Loucy (cell line): ENCODE measurements around the gene GNAI3.

Experiments
- H2AFZ ChIP-seq: fragments of 200-600 bp; sonication (generic); 2 replicates; pipeline ENCODE4 v1.6.0; 2016; ENCODE audit warnings: antibody characterized with exemption, mild to moderate bottlenecking, low read length, moderate library complexity
- H3F3A ChIP-seq: fragments of 200-600 bp; 2 replicates; pipeline ENCODE4 v1.6.0; 2016; ENCODE audit warnings: antibody characterized with exemption, low read depth, mild to moderate bottlenecking
- H3K27me3 ChIP-seq: fragments of 200-600 bp; sonication (generic); 2 replicates; pipeline ENCODE4 v1.6.1; 2014; ENCODE audit warnings: low read length, mild to moderate bottlenecking; ENCODE audit not compliant: insufficient read depth, poor library complexity, severe bottlenecking
- H3K36me3 ChIP-seq: fragments of 200-600 bp; sonication (generic); 2 replicates; pipeline ENCODE4 v1.6.1; 2016; ENCODE audit warnings: low read length; ENCODE audit not compliant: insufficient read depth
- H3K4me1 ChIP-seq: fragments of 200-600 bp; sonication (generic); 2 replicates; pipeline ENCODE4 v1.5.1; 2014; ENCODE audit warnings: low read length, mild to moderate bottlenecking; ENCODE audit not compliant: insufficient read depth, poor library complexity, severe bottlenecking
- H3K4me2 ChIP-seq: fragments of 200-600 bp; sonication (generic); 2 replicates; pipeline ENCODE4 v1.6.0; 2014; ENCODE audit warnings: antibody characterized with exemption, low read length, low read depth, mild to moderate bottlenecking; ENCODE audit not compliant: poor library complexity, severe bottlenecking
- H3K4me3 ChIP-seq: fragments of 200-600 bp; sonication (generic); 2 replicates; pipeline ENCODE4 v1.5.1; 2014; ENCODE audit warnings: low read length, mild to moderate bottlenecking, mixed read lengths; ENCODE audit not compliant: poor library complexity, severe bottlenecking
- H3K79me2 ChIP-seq: fragments of 200-600 bp; sonication (generic); 2 replicates; pipeline ENCODE4 v1.6.1; 2014; ENCODE audit warnings: low read length; ENCODE audit not compliant: insufficient read depth
- H3K9ac ChIP-seq: fragments of 200-600 bp; sonication (generic); 2 replicates; pipeline ENCODE4 v1.6.0; 2014; ENCODE audit warnings: mild to moderate bottlenecking, low read depth, low read length, moderate library complexity; ENCODE audit not compliant: poor library complexity, severe bottlenecking
- H3K9me2 ChIP-seq: fragments of 200-600 bp; sonication (generic); replicated peaks from 2 replicates; pipeline ENCODE4 v1.6.1; 2016; ENCODE audit warnings: low read depth, low read length, mixed read lengths
- H3K9me3 ChIP-seq: fragments of 200-600 bp; sonication (generic); 2 replicates; pipeline ENCODE4 v1.6.1; 2014; ENCODE audit warnings: mild to moderate bottlenecking, antibody characterized with exemption, low read length, low read depth; ENCODE audit not compliant: insufficient read depth
- H4K20me1 ChIP-seq: fragments of 200-600 bp; sonication (generic); 2 replicates; pipeline ENCODE4 v1.6.0; 2014; ENCODE audit warnings: antibody characterized with exemption, low read length, mild to moderate bottlenecking; ENCODE audit not compliant: insufficient read depth, poor library complexity, severe bottlenecking
- CTCF ChIP-seq: fragments of 200-600 bp; sonication (generic); conservative IDR thresholded peaks from 2 replicates; pipeline ENCODE4 v1.5.1; 2014; ENCODE audit warnings: mild to moderate bottlenecking, antibody characterized with exemption, low read length
- EZH2phosphoT487 ChIP-seq: fragments of 200-600 bp; IDR thresholded peaks from 2 replicates; pipeline ENCODE4 v1.6.1; 2018; ENCODE audit warnings: antibody characterized with exemption, mild to moderate bottlenecking, moderate library complexity, borderline replicate concordance

The GNAI3 gene

GRCh38 chr1:109616391-109616790, 68.0 kb downstream of the GNAI3 start:
- H3K4me1 ChIP-seq, result peaks cover 31% of the 10 kb centered on the region
- no peaks in the 10 kb centered on the region for H3F3A ChIP-seq
- H3K79me2 ChIP-seq, result peaks cover 17% of the 10 kb centered on the region
- H3K36me3 ChIP-seq, result no peaks in the 10 kb centered on the region
- H4K20me1 ChIP-seq, result peaks cover 4% of the 10 kb centered on the region
- no peaks in the 10 kb centered on the region for H3K27me3 ChIP-seq
- H3K9me2 ChIP-seq, result no peaks in the 10 kb centered on the region
- H3K4me2 ChIP-seq, result peak overlapping the region; percentile 64
- H2AFZ ChIP-seq, result no peak overlapping the region
- no peak overlapping the region for H3K9ac ChIP-seq
- H3K9me3 ChIP-seq, result no peaks in the 10 kb centered on the region
- H3K4me3 ChIP-seq, result no peak overlapping the region
- TF ChIP-seq EZH2phosphoT487, result no peak

- H4K20me1 ChIP-seq, result peaks cover 11% of the 10 kb centered on the region
- no peaks in the 10 kb centered on the region for H3K9me3 ChIP-seq
- peaks cover 26% of the 10 kb centered on the region for H3K79me2 ChIP-seq
- H2AFZ ChIP-seq, result no peak overlapping the region
- H3K4me3 ChIP-seq, result no peak overlapping the region
- no peaks in the 10 kb centered on the region for H3K9me2 ChIP-seq
- H3K27me3 ChIP-seq, result no peaks in the 10 kb centered on the region
- H3K4me2 ChIP-seq, result no peak overlapping the region
- peaks cover 41% of the 10 kb centered on the region for H3K4me1 ChIP-seq
- no peak for TF ChIP-seq EZH2phosphoT487
- peak; percentile 41; the same call in 1 of the 2 replicates for TF ChIP-seq CTCF
- H3F3A ChIP-seq, result no peaks in the 10 kb centered on the region
- no peaks in the 10 kb centered on the region for H3K36me3 ChIP-seq
- no peak overlapping the region for H3K9ac ChIP-seq
Measured at GRCh38 chr1:109617291-109617801, 68.9 kb downstream of the GNAI3 start.

GRCh38 chr1:109618661-109619575, 70.5 kb downstream of the GNAI3 start:
- peak overlapping the region; percentile 93 for H3K4me3 ChIP-seq
- TF ChIP-seq EZH2phosphoT487 (no peak), CTCF (no peak)
- H3K4me1 ChIP-seq, result peaks cover 56% of the 10 kb centered on the region
- no peaks in the 10 kb centered on the region for H3K27me3 ChIP-seq
- H3K9ac ChIP-seq, result peak overlapping the region; percentile 80
- H3K4me2 ChIP-seq, result peak overlapping the region; percentile 90
- peak overlapping the region; percentile 85 for H2AFZ ChIP-seq
- no peaks in the 10 kb centered on the region for H3F3A ChIP-seq
- H3K9me3 ChIP-seq, result no peaks in the 10 kb centered on the region
- H4K20me1 ChIP-seq, result peaks cover 21% of the 10 kb centered on the region
- peaks cover 42% of the 10 kb centered on the region for H3K79me2 ChIP-seq
- H3K9me2 ChIP-seq, result no peaks in the 10 kb centered on the region
- no peaks in the 10 kb centered on the region for H3K36me3 ChIP-seq
